Gastroesophageal sphincter (tissue), 4 donors: ENCODE measurements around the gene KIF13A. TPM values are rescaled to one million over a fixed set of nuclear protein-coding genes. Genes with fewer than 3 reads are reported as not detected.

ENCODE experiments used
- ATAC-seq: fragments of 150-250 bp; one replicate; pipeline ENCODE4 v1.9.1; 2016; ENCODE audit warnings: mild to moderate bottlenecking, moderate library complexity
- H3K27ac ChIP-seq, 4 donors: fragments of 200-600 bp; sonication (generic) in 3 of 4; 1 replicate in 3 of 4; 2 replicates in 1 of 4; pipeline ENCODE4 v1.5.1; 2016 to 2019
- H3K27me3 ChIP-seq: fragments of 200-600 bp; sonication (generic); one replicate; pipeline ENCODE4 v1.5.1; 2019
- H3K36me3 ChIP-seq, 2 donors: fragments of 200-600 bp; sonication (generic); one replicate each; pipeline ENCODE4 v1.5.1; 2019; ENCODE audit warnings: control low read depth in 1 of 2
- H3K4me1 ChIP-seq, 3 donors: fragments of 200-600 bp; sonication (generic); 1 replicate in 2 of 3; 2 replicates in 1 of 3; pipeline ENCODE4 v1.5.1; 2016 to 2019; ENCODE audit warnings: control low read depth in 2 of 3
- H3K4me3 ChIP-seq, 2 donors: fragments of 200-600 bp; sonication (generic); one replicate each; pipeline ENCODE4 v1.5.1; 2019; ENCODE audit warnings: mild to moderate bottlenecking in 1 of 2, moderate library complexity in 1 of 2
- H3K9me3 ChIP-seq, 3 donors: fragments of 200-600 bp; sonication (generic); one replicate each; pipeline ENCODE4 v1.5.1; 2017 to 2019; ENCODE audit warnings: control low read depth in 2 of 3
- EP300 ChIP-seq: sonication (generic); formaldehyde crosslinking; IDR thresholded peaks from one replicate; pipeline ENCODE4 v1.6.1; 2017; ENCODE audit warnings: antibody characterized with exemption, mild to moderate bottlenecking
- POLR2A ChIP-seq, 2 donors: fragments of 450-650 bp; IDR thresholded peaks; one replicate each; pipeline ENCODE4 v1.6.1; 2017; ENCODE audit warnings: antibody characterized with exemption in 2 of 2, mild to moderate bottlenecking in 2 of 2, moderate library complexity in 1 of 2
- POLR2AphosphoS5 ChIP-seq: sonication (generic); formaldehyde crosslinking; IDR thresholded peaks from one replicate; pipeline ENCODE4 v1.6.1; 2017; ENCODE audit warnings: antibody characterized with exemption
- WGBS, 2 donors: methylation state at CpG; one replicate each; pipeline ENCODE4 v1.1.5; 2018; ENCODE audit warnings: low coverage in 1 of 2; 5-methylcytosine and 5-hydroxymethylcytosine counted together
- total RNA-seq, 4 donors: library from RNA; depleted of rRNA; stranded (reverse); fragments of >200 nt; gene quantifications; one replicate each; pipeline ENCODE4 v1.1.0, GENCODE V29; 2016
- TF ChIP-seq, protein P1 (sequence below), 4 experiments: fragments of 200-600 bp in 2 of 4; fragments of 450-650 bp in 2 of 4; sonication (generic) in 1 of 4; IDR thresholded peaks; one replicate each; pipeline ENCODE4 v1.5.1; 2017 to 2019; ENCODE audit warnings: antibody characterized with exemption in 4 of 4, mild to moderate bottlenecking in 2 of 4, moderate library complexity in 2 of 4

KIF13A gene
- total RNA-seq, 4 donors from 2014 or later = 67.7 to 98.9 (median 84.1) TPM

- Histone ChIP-seq H3K4me3 (no peak overlapping the region), H3K27ac (peak overlapping the region in 3 of 4 donors; percentile 46 to 63 (median 54)), H3K36me3 (no peaks in the 10 kb centered on the region), H3K27me3 (no peaks in the 10 kb centered on the region), H3K9me3 (no peaks in the 10 kb centered on the region), H3K4me1 (peaks cover 11 to 62% (median 14%) of the 10 kb centered on the region in 3 donors)
- no peak for ATAC-seq
- 58 to 61% methylated on average over 1 of the region's 1 CpG for WGBS, 2 donors
- no peak for TF ChIP-seq EP300
- TF ChIP-seq POLR2A (IDR thresholded peaks at IDR 0.05) = no peak
- no peak for TF ChIP-seq POLR2AphosphoS5
- TF ChIP-seq, protein P1, sequence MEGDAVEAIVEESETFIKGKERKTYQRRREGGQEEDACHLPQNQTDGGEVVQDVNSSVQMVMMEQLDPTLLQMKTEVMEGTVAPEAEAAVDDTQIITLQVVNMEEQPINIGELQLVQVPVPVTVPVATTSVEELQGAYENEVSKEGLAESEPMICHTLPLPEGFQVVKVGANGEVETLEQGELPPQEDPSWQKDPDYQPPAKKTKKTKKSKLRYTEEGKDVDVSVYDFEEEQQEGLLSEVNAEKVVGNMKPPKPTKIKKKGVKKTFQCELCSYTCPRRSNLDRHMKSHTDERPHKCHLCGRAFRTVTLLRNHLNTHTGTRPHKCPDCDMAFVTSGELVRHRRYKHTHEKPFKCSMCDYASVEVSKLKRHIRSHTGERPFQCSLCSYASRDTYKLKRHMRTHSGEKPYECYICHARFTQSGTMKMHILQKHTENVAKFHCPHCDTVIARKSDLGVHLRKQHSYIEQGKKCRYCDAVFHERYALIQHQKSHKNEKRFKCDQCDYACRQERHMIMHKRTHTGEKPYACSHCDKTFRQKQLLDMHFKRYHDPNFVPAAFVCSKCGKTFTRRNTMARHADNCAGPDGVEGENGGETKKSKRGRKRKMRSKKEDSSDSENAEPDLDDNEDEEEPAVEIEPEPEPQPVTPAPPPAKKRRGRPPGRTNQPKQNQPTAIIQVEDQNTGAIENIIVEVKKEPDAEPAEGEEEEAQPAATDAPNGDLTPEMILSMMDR (IDR thresholded peaks at IDR 0.05) = no peak
These were observed 108.7 kb downstream of the KIF13A start for GRCh38 chr6:17878734-17879133.

DNA sequence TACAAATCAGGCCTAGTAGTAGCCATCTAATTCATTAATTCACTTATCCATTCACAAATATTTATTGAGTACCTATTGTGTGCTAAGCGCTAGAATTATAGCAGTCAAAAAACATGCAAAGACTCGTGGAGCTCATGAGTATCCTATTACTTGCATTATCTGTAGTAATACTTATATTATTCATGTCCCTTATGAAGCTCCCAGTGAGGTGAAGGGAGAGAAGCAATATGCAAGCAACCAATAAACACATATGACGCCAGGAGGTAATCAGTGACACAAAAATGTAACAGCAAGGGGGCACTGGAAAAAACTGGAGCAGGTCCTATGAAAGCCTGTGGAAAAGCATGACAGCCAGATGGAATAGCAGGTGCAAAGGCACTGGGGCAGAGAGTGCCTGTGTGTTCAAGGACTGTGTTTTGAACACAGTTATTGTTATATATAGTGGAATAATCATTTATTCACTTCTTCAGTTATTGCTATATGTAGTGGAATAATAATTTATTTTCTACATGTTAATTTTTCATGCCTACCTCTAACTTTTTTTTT lies 109.5 kb downstream of the KIF13A start:
- peak overlapping the region in 2 of 4 donors; percentile 63 to 64 for H3K27ac ChIP-seq
- no peak for TF ChIP-seq POLR2AphosphoS5
- TF ChIP-seq, protein P1 (IDR thresholded peaks at IDR 0.05) = no peak
- TF ChIP-seq POLR2A (IDR thresholded peaks at IDR 0.05) = no peak
- no peak for TF ChIP-seq EP300
- 94% methylated on average over 2 to 3 of the region's 3 CpGs for WGBS, 2 donors

DNA sequence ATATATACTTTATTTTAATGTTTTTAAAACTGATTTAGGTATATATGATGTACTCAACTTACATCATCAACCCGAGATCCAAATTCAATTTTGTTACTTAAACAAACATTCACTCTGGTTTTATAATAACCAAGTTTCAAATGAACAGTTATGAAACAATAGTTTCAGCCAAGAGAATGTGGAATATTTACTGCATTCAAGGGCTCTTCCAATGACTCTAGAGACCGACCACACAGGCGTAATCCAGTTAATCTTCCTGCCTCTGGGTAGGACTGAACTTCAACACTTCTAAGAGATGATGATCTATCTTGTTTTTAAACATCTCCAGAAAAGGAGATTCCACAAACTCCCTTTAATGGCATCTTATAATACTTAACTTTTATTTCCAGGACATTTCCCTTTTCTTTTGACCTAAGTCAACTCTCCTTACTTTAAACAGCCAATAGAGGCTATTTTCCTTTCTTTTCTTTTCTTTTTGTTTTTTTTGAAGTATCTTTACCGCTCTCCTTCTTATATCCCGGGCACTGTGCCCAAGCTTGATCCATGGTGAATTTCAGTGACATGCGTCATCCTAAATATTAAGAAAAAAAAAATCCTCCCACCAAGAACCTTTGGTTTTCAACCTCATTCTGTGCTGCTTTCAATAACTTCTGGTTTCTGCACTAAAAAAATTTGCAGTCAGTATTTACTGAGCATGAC lies 110.1 kb downstream of the KIF13A start:
- Histone ChIP-seq H3K4me3 (no peak overlapping the region), H3K27ac (peak overlapping the region in 3 of 4 donors; percentile 49 to 64 (median 63)), H3K9me3 (no peaks in the 10 kb centered on the region), H3K27me3 (no peaks in the 10 kb centered on the region), H3K36me3 (no peaks in the 10 kb centered on the region), H3K4me1 (peaks cover 11 to 62% (median 17%) of the 10 kb centered on the region in 3 donors)
- 30 to 51% methylated on average over 6 of the region's 6 CpGs for WGBS, 2 donors
- ATAC-seq = no peak
- no peak for TF ChIP-seq POLR2AphosphoS5
- no peak for TF ChIP-seq EP300
- TF ChIP-seq, protein P1 (IDR thresholded peaks at IDR 0.05) = no peak
- TF ChIP-seq POLR2A (IDR thresholded peaks at IDR 0.05) = no peak

More for the DNA sequence above, 109.5 kb downstream of the KIF13A start:
- no peak for ATAC-seq
- peaks cover 11 to 57% (median 15%) of the 10 kb centered on the region in 3 donors for H3K4me1 ChIP-seq
- no peaks in the 10 kb centered on the region for H3K9me3 ChIP-seq
- H3K27me3 ChIP-seq = no peaks in the 10 kb centered on the region
- no peak overlapping the region for H3K4me3 ChIP-seq
- no peaks in the 10 kb centered on the region for H3K36me3 ChIP-seq

- Histone ChIP-seq H3K4me1 (peaks cover 11 to 76% (median 17%) of the 10 kb centered on the region in 3 donors), H3K27ac (no peak overlapping the region), H3K36me3 (no peaks in the 10 kb centered on the region), H3K9me3 (no peaks in the 10 kb centered on the region), H3K4me3 (no peak overlapping the region), H3K27me3 (no peaks in the 10 kb centered on the region)
- ATAC-seq = no peak
- 76 to 94% methylated on average over 9 to 10 of the region's 10 CpGs for WGBS, 2 donors
- TF ChIP-seq, protein P1 (IDR thresholded peaks at IDR 0.05) = no peak
- TF ChIP-seq POLR2A (IDR thresholded peaks at IDR 0.05) = no peak
These were observed 112.7 kb downstream of the KIF13A start for GRCh38 chr6:17874753-17875152.

GRCh38 chr6:17872908-17873307 lies 114.5 kb downstream of the KIF13A start:
- no peak for ATAC-seq
- Histone ChIP-seq H3K27me3 (no peaks in the 10 kb centered on the region), H3K4me1 (peaks cover 6 to 77% (median 9%) of the 10 kb centered on the region in 3 donors), H3K27ac (no peak overlapping the region), H3K4me3 (no peak overlapping the region), H3K9me3 (no peaks in the 10 kb centered on the region), H3K36me3 (no peaks in the 10 kb centered on the region)
- TF ChIP-seq POLR2AphosphoS5 (no peak), POLR2A (IDR thresholded peaks at IDR 0.05) (no peak), EP300 (no peak)
- TF ChIP-seq, protein P1 (IDR thresholded peaks at IDR 0.05) = no peak
- WGBS, 2 donors = 80% methylated on average over 1 of the region's 2 CpGs; no CpG with 5 or more reads in 1 of the 2 donors
